ENCODE results near the gene FKBP3.

The FKBP3 gene

GRCh38 chr14:45169906-45170305, 35.6 kb upstream of the FKBP3 start:
- TF ChIP-seq, protein P1, sequence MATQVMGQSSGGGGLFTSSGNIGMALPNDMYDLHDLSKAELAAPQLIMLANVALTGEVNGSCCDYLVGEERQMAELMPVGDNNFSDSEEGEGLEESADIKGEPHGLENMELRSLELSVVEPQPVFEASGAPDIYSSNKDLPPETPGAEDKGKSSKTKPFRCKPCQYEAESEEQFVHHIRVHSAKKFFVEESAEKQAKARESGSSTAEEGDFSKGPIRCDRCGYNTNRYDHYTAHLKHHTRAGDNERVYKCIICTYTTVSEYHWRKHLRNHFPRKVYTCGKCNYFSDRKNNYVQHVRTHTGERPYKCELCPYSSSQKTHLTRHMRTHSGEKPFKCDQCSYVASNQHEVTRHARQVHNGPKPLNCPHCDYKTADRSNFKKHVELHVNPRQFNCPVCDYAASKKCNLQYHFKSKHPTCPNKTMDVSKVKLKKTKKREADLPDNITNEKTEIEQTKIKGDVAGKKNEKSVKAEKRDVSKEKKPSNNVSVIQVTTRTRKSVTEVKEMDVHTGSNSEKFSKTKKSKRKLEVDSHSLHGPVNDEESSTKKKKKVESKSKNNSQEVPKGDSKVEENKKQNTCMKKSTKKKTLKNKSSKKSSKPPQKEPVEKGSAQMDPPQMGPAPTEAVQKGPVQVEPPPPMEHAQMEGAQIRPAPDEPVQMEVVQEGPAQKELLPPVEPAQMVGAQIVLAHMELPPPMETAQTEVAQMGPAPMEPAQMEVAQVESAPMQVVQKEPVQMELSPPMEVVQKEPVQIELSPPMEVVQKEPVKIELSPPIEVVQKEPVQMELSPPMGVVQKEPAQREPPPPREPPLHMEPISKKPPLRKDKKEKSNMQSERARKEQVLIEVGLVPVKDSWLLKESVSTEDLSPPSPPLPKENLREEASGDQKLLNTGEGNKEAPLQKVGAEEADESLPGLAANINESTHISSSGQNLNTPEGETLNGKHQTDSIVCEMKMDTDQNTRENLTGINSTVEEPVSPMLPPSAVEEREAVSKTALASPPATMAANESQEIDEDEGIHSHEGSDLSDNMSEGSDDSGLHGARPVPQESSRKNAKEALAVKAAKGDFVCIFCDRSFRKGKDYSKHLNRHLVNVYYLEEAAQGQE (IDR thresholded peaks at IDR 0.05; ENCODE audit: low read depth): no peak
- TF ChIP-seq RAD21 (IDR thresholded peaks at IDR 0.05; ENCODE audit: low read depth) (no peak), CREB1 (IDR thresholded peaks at IDR 0.05; ENCODE audit: low read depth) (no peak), NFIC (IDR thresholded peaks at IDR 0.05) (no peak), FOXM1 (IDR thresholded peaks at IDR 0.05; ENCODE audit: borderline replicate concordance, low read depth) (no peak), TEAD4 (IDR thresholded peaks at IDR 0.05) (no peak), YY1 (IDR thresholded peaks at IDR 0.05; ENCODE audit: low read depth) (no peak), ZBTB7A (IDR thresholded peaks at IDR 0.05; ENCODE audit: low read depth) (no peak), EP300 (IDR thresholded peaks at IDR 0.05; ENCODE audit: borderline replicate concordance) (no peak), MAX (IDR thresholded peaks at IDR 0.05) (no peak), EGR1 (IDR thresholded peaks at IDR 0.05) (no peak), TCF12 (IDR thresholded peaks at IDR 0.05; ENCODE audit: low read depth) (no peak), CEBPB (IDR thresholded peaks at IDR 0.05) (no peak), TAF1 (IDR thresholded peaks at IDR 0.05; ENCODE audit: low read depth) (no peak)
- TF ChIP-seq, protein P2, sequence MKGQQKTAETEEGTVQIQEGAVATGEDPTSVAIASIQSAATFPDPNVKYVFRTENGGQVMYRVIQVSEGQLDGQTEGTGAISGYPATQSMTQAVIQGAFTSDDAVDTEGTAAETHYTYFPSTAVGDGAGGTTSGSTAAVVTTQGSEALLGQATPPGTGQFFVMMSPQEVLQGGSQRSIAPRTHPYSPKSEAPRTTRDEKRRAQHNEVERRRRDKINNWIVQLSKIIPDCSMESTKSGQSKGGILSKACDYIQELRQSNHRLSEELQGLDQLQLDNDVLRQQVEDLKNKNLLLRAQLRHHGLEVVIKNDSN (IDR thresholded peaks at IDR 0.05): no peak

- no peak for TF ChIP-seq RAD21 (IDR thresholded peaks at IDR 0.05; ENCODE audit: low read depth)
These were observed 21.8 kb upstream of the FKBP3 start for GRCh38 chr14:45156067-45156466.

GRCh38 chr14:45150386-45150890, 16.2 kb upstream of the FKBP3 start:
- TF ChIP-seq EP300 (IDR thresholded peaks at IDR 0.05; ENCODE audit: borderline replicate concordance) (no peak), CEBPB (IDR thresholded peaks at IDR 0.05) (no peak), ZBTB7A (IDR thresholded peaks at IDR 0.05; ENCODE audit: low read depth) (no peak), CREB1 (IDR thresholded peaks at IDR 0.05; ENCODE audit: low read depth) (no peak), RAD21 (IDR thresholded peaks at IDR 0.05; ENCODE audit: low read depth) (no peak), TAF1 (IDR thresholded peaks at IDR 0.05; ENCODE audit: low read depth) (no peak), NFIC (IDR thresholded peaks at IDR 0.05) (no peak), EGR1 (IDR thresholded peaks at IDR 0.05) (no peak), FOXM1 (IDR thresholded peaks at IDR 0.05; ENCODE audit: borderline replicate concordance, low read depth) (no peak)
- TF ChIP-seq, protein P1 (IDR thresholded peaks at IDR 0.05; ENCODE audit: low read depth): no peak
- TF ChIP-seq, protein P2 (IDR thresholded peaks at IDR 0.05): no peak

GRCh38 chr14:45149602-45150001, 15.3 kb upstream of the FKBP3 start:
- no peak for TF ChIP-seq TEAD4 (IDR thresholded peaks at IDR 0.05)
- no peak for TF ChIP-seq NFIC (IDR thresholded peaks at IDR 0.05)
- TF ChIP-seq EP300 (IDR thresholded peaks at IDR 0.05; ENCODE audit: borderline replicate concordance): no peak
- TF ChIP-seq FOXM1 (IDR thresholded peaks at IDR 0.05; ENCODE audit: borderline replicate concordance, low read depth): no peak
- TF ChIP-seq RAD21 (IDR thresholded peaks at IDR 0.05; ENCODE audit: low read depth): no peak
- TF ChIP-seq, protein P1 (IDR thresholded peaks at IDR 0.05; ENCODE audit: low read depth): no peak
- no peak for TF ChIP-seq ZBTB7A (IDR thresholded peaks at IDR 0.05; ENCODE audit: low read depth)
- TF ChIP-seq, protein P2 (IDR thresholded peaks at IDR 0.05): no peak
- TF ChIP-seq CREB1 (IDR thresholded peaks at IDR 0.05; ENCODE audit: low read depth): no peak
- TF ChIP-seq TCF12 (IDR thresholded peaks at IDR 0.05; ENCODE audit: low read depth): no peak
- no peak for TF ChIP-seq YY1 (IDR thresholded peaks at IDR 0.05; ENCODE audit: low read depth)
- no peak for TF ChIP-seq EGR1 (IDR thresholded peaks at IDR 0.05)
- TF ChIP-seq MAX (IDR thresholded peaks at IDR 0.05): no peak
- TF ChIP-seq CEBPB (IDR thresholded peaks at IDR 0.05): no peak
- no peak for TF ChIP-seq TAF1 (IDR thresholded peaks at IDR 0.05; ENCODE audit: low read depth)

All from Ishikawa (cell line).